DOHH2 (cell line): Measurements from ENCODE around the gene GAB2.

Source experiments
- H3F3A ChIP-seq: fragments of 200-600 bp; sonication (generic), shearing (Covaris generic); 2 replicates; pipeline ENCODE4 v1.6.0; 2016; ENCODE audit warnings: antibody characterized with exemption, mild to moderate bottlenecking; ENCODE audit not compliant: control insufficient read depth, insufficient read depth
- H3K27ac ChIP-seq: fragments of 200-600 bp; sonication (generic); 2 replicates; pipeline ENCODE4 v1.5.1; 2014; ENCODE audit warnings: low read depth, mild to moderate bottlenecking, low read length, moderate library complexity
- H3K27me3 ChIP-seq: fragments of 200-600 bp; sonication (generic); 2 replicates; pipeline ENCODE4 v1.6.1; 2014; ENCODE audit warnings: mild to moderate bottlenecking, low read length, mixed read lengths; ENCODE audit not compliant: control insufficient read depth
- H3K36me3 ChIP-seq: fragments of 200-600 bp; sonication (generic); 2 replicates; pipeline ENCODE4 v1.6.1; 2014; ENCODE audit warnings: mild to moderate bottlenecking, low read length, moderate library complexity, mixed read lengths; ENCODE audit not compliant: control insufficient read depth
- H3K4me1 ChIP-seq: fragments of 200-600 bp; sonication (generic); 2 replicates; pipeline ENCODE4 v1.6.1; 2014; ENCODE audit warnings: mild to moderate bottlenecking, low read length, mixed read lengths; ENCODE audit not compliant: control insufficient read depth
- H3K4me2 ChIP-seq: fragments of 200-600 bp; sonication (generic); 2 replicates; pipeline ENCODE4 v1.6.0; 2014; ENCODE audit warnings: mild to moderate bottlenecking, low read length, moderate library complexity
- H3K4me3 ChIP-seq: fragments of 200-600 bp; sonication (generic); 2 replicates; pipeline ENCODE4 v1.5.1; 2014; ENCODE audit warnings: mild to moderate bottlenecking, low read length, mixed read lengths
- H3K79me2 ChIP-seq: fragments of 200-600 bp; sonication (generic); 2 replicates; pipeline ENCODE4 v1.6.1; 2014; ENCODE audit warnings: mild to moderate bottlenecking, low read length, mixed read lengths; ENCODE audit not compliant: control insufficient read depth
- H3K9me2 ChIP-seq: fragments of 200-600 bp; sonication (generic); replicated peaks from 2 replicates; pipeline ENCODE4 v1.6.1; 2014; ENCODE audit warnings: mild to moderate bottlenecking, low read length, mixed read lengths; ENCODE audit not compliant: control insufficient read depth
- H3K9me3 ChIP-seq: fragments of 200-600 bp; sonication (generic); 2 replicates; pipeline ENCODE4 v1.6.1; 2014; ENCODE audit warnings: antibody characterized with exemption, low read length, mixed read lengths; ENCODE audit not compliant: control insufficient read depth, insufficient read depth
- H4K20me1 ChIP-seq: fragments of 200-600 bp; sonication (generic); 2 replicates; pipeline ENCODE4 v1.6.0; 2014; ENCODE audit warnings: low read depth, mild to moderate bottlenecking, antibody characterized with exemption, low read length, moderate library complexity; ENCODE audit not compliant: control insufficient read depth, insufficient read depth
- EZH2phosphoT487 ChIP-seq: fragments of 200-600 bp; sonication (generic); IDR thresholded peaks from 2 replicates; pipeline ENCODE4 v1.6.1; 2017; ENCODE audit warnings: borderline replicate concordance, mild to moderate bottlenecking, antibody characterized with exemption, low read length, moderate library complexity, mixed read lengths
- TF ChIP-seq, protein P1 (sequence below): fragments of 200-600 bp; sonication (generic); IDR thresholded peaks from one replicate; pipeline ENCODE4 v1.5.1; 2014; ENCODE audit warnings: antibody characterized with exemption, mild to moderate bottlenecking, low read depth, low read length; ENCODE audit not compliant: poor library complexity, severe bottlenecking

GAB2 gene

DNA sequence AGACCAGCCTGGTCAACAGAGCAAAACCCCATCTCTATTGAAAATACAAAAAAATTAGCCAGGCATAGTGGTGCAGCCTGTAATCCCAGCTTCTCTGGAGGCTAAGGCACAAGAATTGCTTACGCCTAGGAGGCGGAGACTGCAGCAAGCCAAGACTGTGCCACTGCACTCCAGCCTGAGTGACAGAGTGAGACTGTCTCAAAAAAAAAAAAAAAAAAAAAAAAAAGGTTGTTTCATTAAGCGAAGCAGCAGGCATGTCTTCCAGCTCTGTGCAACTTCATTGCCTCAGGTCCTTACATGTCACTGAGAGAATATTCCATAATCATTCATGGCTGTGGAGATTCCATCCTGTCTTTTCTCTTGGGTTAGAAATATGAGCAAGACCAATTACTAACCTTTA, 16.9 kb downstream of the GAB2 start:
- H3K79me2 ChIP-seq: no peaks in the 10 kb centered on the region
- H3K27ac ChIP-seq: no peak overlapping the region
- no peaks in the 10 kb centered on the region for H4K20me1 ChIP-seq
- no peaks in the 10 kb centered on the region for H3K36me3 ChIP-seq
- H3K4me2 ChIP-seq: no peak overlapping the region
- H3K27me3 ChIP-seq: no peaks in the 10 kb centered on the region
- no peaks in the 10 kb centered on the region for H3K4me1 ChIP-seq
- no peaks in the 10 kb centered on the region for H3K9me3 ChIP-seq
- no peaks in the 10 kb centered on the region for H3F3A ChIP-seq
- H3K9me2 ChIP-seq: no peaks in the 10 kb centered on the region
- TF ChIP-seq EZH2phosphoT487: no peak
- TF ChIP-seq, protein P1, sequence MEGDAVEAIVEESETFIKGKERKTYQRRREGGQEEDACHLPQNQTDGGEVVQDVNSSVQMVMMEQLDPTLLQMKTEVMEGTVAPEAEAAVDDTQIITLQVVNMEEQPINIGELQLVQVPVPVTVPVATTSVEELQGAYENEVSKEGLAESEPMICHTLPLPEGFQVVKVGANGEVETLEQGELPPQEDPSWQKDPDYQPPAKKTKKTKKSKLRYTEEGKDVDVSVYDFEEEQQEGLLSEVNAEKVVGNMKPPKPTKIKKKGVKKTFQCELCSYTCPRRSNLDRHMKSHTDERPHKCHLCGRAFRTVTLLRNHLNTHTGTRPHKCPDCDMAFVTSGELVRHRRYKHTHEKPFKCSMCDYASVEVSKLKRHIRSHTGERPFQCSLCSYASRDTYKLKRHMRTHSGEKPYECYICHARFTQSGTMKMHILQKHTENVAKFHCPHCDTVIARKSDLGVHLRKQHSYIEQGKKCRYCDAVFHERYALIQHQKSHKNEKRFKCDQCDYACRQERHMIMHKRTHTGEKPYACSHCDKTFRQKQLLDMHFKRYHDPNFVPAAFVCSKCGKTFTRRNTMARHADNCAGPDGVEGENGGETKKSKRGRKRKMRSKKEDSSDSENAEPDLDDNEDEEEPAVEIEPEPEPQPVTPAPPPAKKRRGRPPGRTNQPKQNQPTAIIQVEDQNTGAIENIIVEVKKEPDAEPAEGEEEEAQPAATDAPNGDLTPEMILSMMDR: no peak
- H3K4me3 ChIP-seq: no peak overlapping the region

DNA sequence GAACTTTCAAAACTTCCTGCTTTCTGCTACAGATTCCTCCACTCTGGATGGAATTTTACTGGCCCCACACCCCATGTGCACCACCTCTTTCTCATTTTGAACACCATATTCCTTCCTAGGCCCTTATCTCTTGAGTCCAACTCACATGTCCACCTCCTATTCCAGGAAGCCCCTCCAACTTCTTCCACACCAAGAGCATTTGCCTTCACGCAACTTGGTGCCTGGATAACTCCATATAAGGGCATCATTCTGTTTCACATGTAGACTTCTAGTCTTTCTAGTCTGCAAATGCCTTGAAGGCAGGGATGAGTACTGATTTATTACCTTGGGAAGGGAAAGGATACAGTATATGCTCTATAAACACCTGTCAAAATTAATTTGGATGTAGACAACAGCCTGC, 17.5 kb downstream of the GAB2 start:
- TF ChIP-seq, protein P1: no peak
- no peak for TF ChIP-seq EZH2phosphoT487
- Histone ChIP-seq H3K36me3 (no peaks in the 10 kb centered on the region), H3F3A (no peaks in the 10 kb centered on the region), H3K27me3 (no peaks in the 10 kb centered on the region), H4K20me1 (no peaks in the 10 kb centered on the region), H3K4me3 (no peak overlapping the region), H3K9me2 (no peaks in the 10 kb centered on the region), H3K4me2 (no peak overlapping the region), H3K27ac (no peak overlapping the region), H3K9me3 (no peaks in the 10 kb centered on the region), H3K4me1 (no peaks in the 10 kb centered on the region), H3K79me2 (no peaks in the 10 kb centered on the region)

DNA sequence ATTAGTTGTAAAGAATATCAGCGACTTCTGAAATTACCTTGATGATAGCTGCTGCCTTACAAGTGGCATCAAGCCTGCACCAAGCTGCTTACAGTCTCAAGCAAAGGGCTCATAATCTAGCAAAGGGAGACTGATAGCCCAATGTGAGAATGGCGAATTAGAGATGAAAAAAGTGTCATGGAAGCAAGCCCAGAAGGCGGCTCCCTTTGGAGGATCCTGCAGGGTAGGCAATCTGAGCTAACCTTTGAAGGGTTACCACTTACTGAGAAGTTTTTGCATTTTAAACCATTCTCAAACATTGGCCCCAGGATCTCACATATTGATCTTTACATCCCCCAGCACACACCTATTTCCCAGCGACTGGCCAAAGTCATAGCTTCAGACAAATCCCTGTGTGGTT, 18.5 kb downstream of the GAB2 start:
- Histone ChIP-seq H3K4me2 (no peak overlapping the region), H3K4me3 (no peak overlapping the region)

More for the DNA sequence above, 18.5 kb downstream of the GAB2 start:
- H3K27ac ChIP-seq: no peak overlapping the region
- no peaks in the 10 kb centered on the region for H3K4me1 ChIP-seq
- no peaks in the 10 kb centered on the region for H4K20me1 ChIP-seq
- H3K9me3 ChIP-seq: no peaks in the 10 kb centered on the region
- no peaks in the 10 kb centered on the region; the same call in 1 of the 2 replicates for H3K27me3 ChIP-seq
- H3K9me2 ChIP-seq: no peaks in the 10 kb centered on the region
- no peaks in the 10 kb centered on the region for H3K79me2 ChIP-seq
- no peaks in the 10 kb centered on the region for H3F3A ChIP-seq
- TF ChIP-seq EZH2phosphoT487: no peak
- TF ChIP-seq, protein P1: no peak
- H3K36me3 ChIP-seq: no peaks in the 10 kb centered on the region
